C4-2B (cell line): ENCODE measurements around the gene ARHGAP4.

Source experiments
- ZFX ChIP-seq: fragments of 450-650 bp; IDR thresholded peaks from 2 replicates; pipeline ENCODE4 v1.6.1; 2017
- TF ChIP-seq, protein P1 (sequence below): fragments of 450-650 bp; conservative IDR thresholded peaks from 2 replicates; pipeline ENCODE4 v1.5.1; 2017; ENCODE audit warnings: mild to moderate bottlenecking

- TF ChIP-seq, protein P1, sequence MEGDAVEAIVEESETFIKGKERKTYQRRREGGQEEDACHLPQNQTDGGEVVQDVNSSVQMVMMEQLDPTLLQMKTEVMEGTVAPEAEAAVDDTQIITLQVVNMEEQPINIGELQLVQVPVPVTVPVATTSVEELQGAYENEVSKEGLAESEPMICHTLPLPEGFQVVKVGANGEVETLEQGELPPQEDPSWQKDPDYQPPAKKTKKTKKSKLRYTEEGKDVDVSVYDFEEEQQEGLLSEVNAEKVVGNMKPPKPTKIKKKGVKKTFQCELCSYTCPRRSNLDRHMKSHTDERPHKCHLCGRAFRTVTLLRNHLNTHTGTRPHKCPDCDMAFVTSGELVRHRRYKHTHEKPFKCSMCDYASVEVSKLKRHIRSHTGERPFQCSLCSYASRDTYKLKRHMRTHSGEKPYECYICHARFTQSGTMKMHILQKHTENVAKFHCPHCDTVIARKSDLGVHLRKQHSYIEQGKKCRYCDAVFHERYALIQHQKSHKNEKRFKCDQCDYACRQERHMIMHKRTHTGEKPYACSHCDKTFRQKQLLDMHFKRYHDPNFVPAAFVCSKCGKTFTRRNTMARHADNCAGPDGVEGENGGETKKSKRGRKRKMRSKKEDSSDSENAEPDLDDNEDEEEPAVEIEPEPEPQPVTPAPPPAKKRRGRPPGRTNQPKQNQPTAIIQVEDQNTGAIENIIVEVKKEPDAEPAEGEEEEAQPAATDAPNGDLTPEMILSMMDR = no peak
- no peak for TF ChIP-seq ZFX
Observed at GRCh38 chrX:153948002-153948466, 22.0 kb upstream of the ARHGAP4 start.
